ENCODE results near the gene TBC1D22A. TPM values are rescaled to one million over a fixed set of nuclear protein-coding genes. Genes with fewer than 3 reads are reported as not detected.

The TBC1D22A gene
- total and polyA plus RNA-seq, 2 experiments from 2014 or later = 9.6 to 13.3 TPM

- no peak overlapping the region for H3K27ac ChIP-seq (ENCODE audit: low read depth)
- no peaks in the 10 kb centered on the region for H3K9me2 ChIP-seq (ENCODE audit: insufficient read depth)
- no peaks in the 10 kb centered on the region for H3K9me3 Mint-ChIP-seq
- H2AFZ ChIP-seq = no peak overlapping the region
- H3K27me3 Mint-ChIP-seq (ENCODE audit: insufficient read depth, low read depth, poor library complexity) = peaks cover 2% of the 10 kb centered on the region
- TF ChIP-seq POLR2AphosphoS5 (IDR thresholded peaks at IDR 0.05; ENCODE audit: low read depth) (no peak), ETS1 (IDR thresholded peaks at IDR 0.05) (no peak), CTCF (conservative IDR thresholded peaks at IDR 0.05; ENCODE audit: low read depth in 2 of 2) (peak in 1 of 2 experiments; percentile 16; a peak in 1 of 4 replicates), ZNF114 (CRISPR knock-in tag; IDR thresholded peaks at IDR 0.05) (no peak)
- no peak overlapping the region for H3K4me2 ChIP-seq
- H3K4me1 ChIP-seq (ENCODE audit: insufficient read depth) = no peaks in the 10 kb centered on the region
- no peak overlapping the region for H3K4me3 Mint-ChIP-seq
- H4K20me1 ChIP-seq (replicated peaks; ENCODE audit: insufficient read depth) = no peaks in the 10 kb centered on the region
- DNase-seq (ENCODE audit: low spot score) = no peak
- no peak overlapping the region for H3K27ac Mint-ChIP-seq
- H3K4me1 Mint-ChIP-seq = peaks cover 5% of the 10 kb centered on the region; the same call in 1 of the 3 replicates
- ATAC-seq = no peak; the same call in 2 of the 3 replicates
- no peaks in the 10 kb centered on the region; the same call in 1 of the 3 replicates for H3K36me3 Mint-ChIP-seq (ENCODE audit: low read depth)
- no peaks in the 10 kb centered on the region; the same call in 1 of the 2 replicates for H3K79me2 ChIP-seq (replicated peaks; ENCODE audit: insufficient read depth)
- H3K27me3 ChIP-seq (ENCODE audit: insufficient read depth) = no peaks in the 10 kb centered on the region
- H3K36me3 ChIP-seq (ENCODE audit: insufficient read depth) = no peaks in the 10 kb centered on the region
- H3F3A ChIP-seq (replicated peaks; ENCODE audit: low read depth) = no peaks in the 10 kb centered on the region
- H3K4me3 ChIP-seq = no peak overlapping the region
Measured at GRCh38 chr22:47064416-47064815, 302.0 kb downstream of the TBC1D22A start.

- Histone ChIP-seq H3K4me2 (no peak overlapping the region), H3K4me1 (ENCODE audit: insufficient read depth) (no peaks in the 10 kb centered on the region), H3K36me3 (ENCODE audit: insufficient read depth) (no peaks in the 10 kb centered on the region), H3K27me3 (ENCODE audit: insufficient read depth) (no peaks in the 10 kb centered on the region), H2AFZ (no peak overlapping the region), H3F3A (replicated peaks; ENCODE audit: low read depth) (no peaks in the 10 kb centered on the region), H3K9me2 (ENCODE audit: insufficient read depth) (no peaks in the 10 kb centered on the region), H3K79me2 (replicated peaks; ENCODE audit: insufficient read depth) (no peaks in the 10 kb centered on the region; the same call in 1 of the 2 replicates), H3K4me3 (no peak overlapping the region), H4K20me1 (replicated peaks; ENCODE audit: insufficient read depth) (no peaks in the 10 kb centered on the region), H3K27ac (ENCODE audit: low read depth) (no peak overlapping the region)
- H3K36me3 Mint-ChIP-seq (ENCODE audit: low read depth) = no peaks in the 10 kb centered on the region; the same call in 1 of the 3 replicates
- peaks cover 4% of the 10 kb centered on the region for H3K27me3 Mint-ChIP-seq (ENCODE audit: insufficient read depth, low read depth, poor library complexity)
- DNase-seq (ENCODE audit: low spot score) (no peak), ATAC-seq (no peak)
- H3K4me3 Mint-ChIP-seq = no peak overlapping the region
- H3K4me1 Mint-ChIP-seq = peaks cover 5% of the 10 kb centered on the region; the same call in 1 of the 3 replicates
- no peak overlapping the region for H3K27ac Mint-ChIP-seq
- H3K9me3 Mint-ChIP-seq = no peaks in the 10 kb centered on the region
- TF ChIP-seq CREB1 (CRISPR knock-in tag; IDR thresholded peaks at IDR 0.05; ENCODE audit: low read depth) (no peak), POLR2AphosphoS5 (IDR thresholded peaks at IDR 0.05; ENCODE audit: low read depth) (no peak), JUNB (IDR thresholded peaks at IDR 0.05; ENCODE audit: unreplicated experiment) (no peak), ZNF114 (CRISPR knock-in tag; IDR thresholded peaks at IDR 0.05) (no peak), EZH2 (IDR thresholded peaks at IDR 0.05; ENCODE audit: low read depth, unreplicated experiment) (no peak), ETS1 (IDR thresholded peaks at IDR 0.05) (no peak), EZH2phosphoT487 (IDR thresholded peaks at IDR 0.05; ENCODE audit: unreplicated experiment) (no peak), CTCF (conservative IDR thresholded peaks at IDR 0.05; ENCODE audit: low read depth in 2 of 2) (no peak), REST (IDR thresholded peaks at IDR 0.05; ENCODE audit: unreplicated experiment) (no peak)
Measured at GRCh38 chr22:47065756-47066615, 303.5 kb downstream of the TBC1D22A start.
